ENCODE data around the gene SLC6A7.
"Not testable (repeated sequence)": the region's sequence is repeated elsewhere in the genome, so short reads cannot be mapped to it uniquely, and the experiment has no call there.

The SLC6A7 gene

GRCh38 chr5:150245808-150246207 lies 55.9 kb downstream of the SLC6A7 start:
- in situ Hi-C loops (cut with HindIII; ENCODE audit: low pct_ligation_motif_present, low pct_unique_long_range_greater_than_20kb, low sequenced_read_pairs): no loop called here
- no peak for DNase-seq

- DNase-seq: no peak
- in situ Hi-C loops (cut with HindIII; ENCODE audit: low pct_ligation_motif_present, low pct_unique_long_range_greater_than_20kb, low sequenced_read_pairs): no loop called here
Observed at GRCh38 chr5:150246429-150246828, 56.6 kb downstream of the SLC6A7 start.

- DNase-seq: no peak
- in situ Hi-C loops (cut with HindIII; ENCODE audit: low pct_ligation_motif_present, low pct_unique_long_range_greater_than_20kb, low sequenced_read_pairs): no loop called here
Observed at GRCh38 chr5:150246835-150247234, 57.0 kb downstream of the SLC6A7 start.

GRCh38 chr5:150247726-150248125 lies 57.9 kb downstream of the SLC6A7 start:
- in situ Hi-C loops (cut with HindIII; ENCODE audit: low pct_ligation_motif_present, low pct_unique_long_range_greater_than_20kb, low sequenced_read_pairs): no loop called here
- DNase-seq: no peak

- DNase-seq; in situ Hi-C loops (cut with HindIII; ENCODE audit: low pct_ligation_motif_present, low pct_unique_long_range_greater_than_20kb, low sequenced_read_pairs): not testable (repeated sequence)
Observed at GRCh38 chr5:150248493-150248892, 58.6 kb downstream of the SLC6A7 start.

- in situ Hi-C loops (cut with HindIII; ENCODE audit: low pct_ligation_motif_present, low pct_unique_long_range_greater_than_20kb, low sequenced_read_pairs): no loop called here
- DNase-seq: no peak
Observed at GRCh38 chr5:150248946-150249345, 59.1 kb downstream of the SLC6A7 start.

GRCh38 chr5:150249744-150250143 lies 59.9 kb downstream of the SLC6A7 start:
- no peak for DNase-seq
- in situ Hi-C loops (cut with HindIII; ENCODE audit: low pct_ligation_motif_present, low pct_unique_long_range_greater_than_20kb, low sequenced_read_pairs): no loop called here

- in situ Hi-C loops (cut with HindIII; ENCODE audit: low pct_ligation_motif_present, low pct_unique_long_range_greater_than_20kb, low sequenced_read_pairs): no loop called here
- DNase-seq: no peak
Observed at GRCh38 chr5:150251504-150251903, 61.6 kb downstream of the SLC6A7 start.

- DNase-seq: no peak
- in situ Hi-C loops (cut with HindIII; ENCODE audit: low pct_ligation_motif_present, low pct_unique_long_range_greater_than_20kb, low sequenced_read_pairs): no loop called here
Observed at GRCh38 chr5:150252489-150252888, 62.6 kb downstream of the SLC6A7 start.

GRCh38 chr5:150253416-150254208 lies 63.8 kb downstream of the SLC6A7 start:
- in situ Hi-C loops (cut with HindIII; ENCODE audit: low pct_ligation_motif_present, low pct_unique_long_range_greater_than_20kb, low sequenced_read_pairs): no loop called here
- no peak for DNase-seq

- in situ Hi-C loops (cut with HindIII; ENCODE audit: low pct_ligation_motif_present, low pct_unique_long_range_greater_than_20kb, low sequenced_read_pairs): no loop called here
Observed at GRCh38 chr5:150254363-150254762, 64.5 kb downstream of the SLC6A7 start.

GRCh38 chr5:150254774-150255173 lies 64.9 kb downstream of the SLC6A7 start:
- DNase-seq: no peak
- in situ Hi-C loops (cut with HindIII; ENCODE audit: low pct_ligation_motif_present, low pct_unique_long_range_greater_than_20kb, low sequenced_read_pairs): no loop called here

More at GRCh38 chr5:150254363-150254762, 64.5 kb downstream of the SLC6A7 start:
- no peak for DNase-seq

GRCh38 chr5:150255659-150256409 lies 66.0 kb downstream of the SLC6A7 start:
- no peak for DNase-seq
- in situ Hi-C loops (cut with HindIII; ENCODE audit: low pct_ligation_motif_present, low pct_unique_long_range_greater_than_20kb, low sequenced_read_pairs): no loop called here

- in situ Hi-C loops (cut with HindIII; ENCODE audit: low pct_ligation_motif_present, low pct_unique_long_range_greater_than_20kb, low sequenced_read_pairs): no loop called here
- no peak for DNase-seq
Observed at GRCh38 chr5:150256410-150257064, 66.7 kb downstream of the SLC6A7 start.

GRCh38 chr5:150257424-150257823 lies 67.6 kb downstream of the SLC6A7 start:
- in situ Hi-C loops (cut with HindIII; ENCODE audit: low pct_ligation_motif_present, low pct_unique_long_range_greater_than_20kb, low sequenced_read_pairs): no loop called here

GRCh38 chr5:150258130-150258529 lies 68.3 kb downstream of the SLC6A7 start:
- in situ Hi-C loops (cut with HindIII; ENCODE audit: low pct_ligation_motif_present, low pct_unique_long_range_greater_than_20kb, low sequenced_read_pairs): no loop called here
- DNase-seq: no peak

More at GRCh38 chr5:150257424-150257823, 67.6 kb downstream of the SLC6A7 start:
- no peak for DNase-seq

All from ACHN (cell line).